NB4 (cell line): ENCODE measurements around the gene IDH3G.

ENCODE experiments used
- CTCF ChIP-seq: IDR thresholded peaks from one replicate; pipeline ENCODE4 v1.5.1; 2012; ENCODE audit warnings: low read depth, low read length
- MAX ChIP-seq: IDR thresholded peaks from 2 replicates; pipeline ENCODE4 v1.6.1; 2011; ENCODE audit warnings: low read depth, low read length
- MYC ChIP-seq: IDR thresholded peaks from 2 replicates; pipeline ENCODE4 v1.6.1; 2011; ENCODE audit warnings: low read depth, low read length
- POLR2A ChIP-seq: IDR thresholded peaks from 2 replicates; pipeline ENCODE4 v1.6.1; 2011; ENCODE audit warnings: mild to moderate bottlenecking; ENCODE audit not compliant: insufficient read length; ENCODE audit errors: extremely low read depth

- no peak for TF ChIP-seq CTCF
- TF ChIP-seq POLR2A = no peak
- TF ChIP-seq MYC = no peak
- TF ChIP-seq MAX = no peak
These were observed 11.3 kb downstream of the IDH3G start for GRCh38 chrX:153782871-153783270.
